ENCODE data around the gene SOS2.
"Not testable (repeated sequence)": the region's sequence is repeated elsewhere in the genome, so short reads cannot be mapped to it uniquely, and the experiment has no call there.

The SOS2 gene

GRCh38 chr14:50225067-50225973, 6.1 kb downstream of the SOS2 start:
- no peak for DNase-seq

DNA sequence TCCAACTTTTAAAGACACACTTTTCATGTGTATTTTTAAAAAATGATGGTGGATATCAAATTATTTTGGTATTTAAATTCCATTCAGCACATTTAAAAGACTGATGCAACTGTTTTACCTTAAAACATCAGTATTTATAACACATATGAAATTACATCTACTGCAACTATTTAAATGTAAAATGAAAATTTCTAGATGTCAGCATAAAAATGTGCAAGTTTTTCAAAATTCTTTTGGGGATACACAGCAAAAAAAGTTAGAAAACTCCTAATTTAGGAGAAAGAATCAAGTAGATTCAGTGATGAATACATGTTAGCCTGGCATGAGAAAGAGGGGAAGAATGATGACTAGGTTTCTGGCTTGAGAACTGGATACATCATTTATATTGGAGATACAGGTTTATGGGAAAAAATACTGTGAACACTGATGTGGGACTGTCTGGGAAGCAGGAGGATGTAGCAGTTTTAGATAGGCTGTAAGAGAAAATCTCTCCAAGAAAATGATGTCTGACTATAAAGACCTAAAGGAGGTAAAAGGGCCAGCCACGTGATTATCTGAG, 9.2 kb downstream of the SOS2 start:
- DNase-seq: no peak

DNA sequence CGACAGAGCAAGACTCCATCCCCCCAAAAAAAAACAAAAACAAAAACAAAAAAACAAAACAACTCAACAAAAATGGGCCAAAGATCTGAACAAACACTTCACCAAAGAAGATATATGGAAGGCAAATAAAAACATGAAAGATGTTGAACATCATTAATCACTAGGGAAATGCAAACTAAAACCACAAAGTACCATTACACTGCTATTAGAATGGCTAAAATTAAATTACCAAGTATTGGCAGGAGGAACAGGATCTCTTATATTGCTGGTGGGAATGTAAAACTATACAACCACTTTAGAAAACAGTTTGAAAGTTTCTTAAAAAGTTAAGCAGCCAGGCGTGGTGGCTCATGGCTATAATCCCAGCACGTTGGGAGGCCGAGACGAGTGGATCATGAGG, 12.9 kb downstream of the SOS2 start:
- DNase-seq: no peak

DNA sequence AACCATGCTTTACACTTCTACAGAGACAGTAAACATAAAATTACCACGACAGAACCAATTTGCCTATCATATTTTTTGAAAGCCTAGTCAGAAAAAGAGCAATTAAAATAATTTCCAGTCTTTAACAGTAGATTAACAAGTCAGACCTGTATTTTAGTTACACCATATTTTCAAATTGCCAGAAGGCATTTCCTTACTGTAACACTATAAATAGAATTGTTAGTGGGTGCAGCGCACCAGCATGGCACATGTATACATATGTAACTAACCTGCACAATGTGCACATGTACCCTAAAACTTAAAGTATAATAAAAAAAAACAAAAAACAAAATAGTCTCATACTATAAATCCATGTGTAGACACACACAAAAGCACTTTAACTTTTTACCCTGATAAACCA, 16.0 kb downstream of the SOS2 start:
- DNase-seq: no peak

DNA sequence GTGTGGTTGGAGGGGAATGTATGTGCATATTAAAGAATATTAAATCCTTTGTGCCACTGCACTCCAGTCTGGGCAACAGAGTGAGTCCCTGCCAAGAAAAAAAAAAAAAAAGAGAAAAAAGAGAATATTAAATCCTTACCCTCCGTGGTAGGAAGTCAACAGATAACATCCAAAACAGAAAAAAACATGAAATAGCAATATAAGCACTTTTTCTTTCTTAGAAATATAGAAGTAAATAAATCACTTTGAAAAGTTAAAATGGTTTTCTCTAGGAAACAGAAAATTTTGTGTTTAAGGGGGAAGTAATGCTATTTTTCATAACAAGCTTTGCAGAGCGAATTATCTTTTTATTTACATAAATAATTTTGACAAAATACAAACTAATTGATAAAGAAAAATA, 17.6 kb downstream of the SOS2 start:
- no peak for DNase-seq

DNA sequence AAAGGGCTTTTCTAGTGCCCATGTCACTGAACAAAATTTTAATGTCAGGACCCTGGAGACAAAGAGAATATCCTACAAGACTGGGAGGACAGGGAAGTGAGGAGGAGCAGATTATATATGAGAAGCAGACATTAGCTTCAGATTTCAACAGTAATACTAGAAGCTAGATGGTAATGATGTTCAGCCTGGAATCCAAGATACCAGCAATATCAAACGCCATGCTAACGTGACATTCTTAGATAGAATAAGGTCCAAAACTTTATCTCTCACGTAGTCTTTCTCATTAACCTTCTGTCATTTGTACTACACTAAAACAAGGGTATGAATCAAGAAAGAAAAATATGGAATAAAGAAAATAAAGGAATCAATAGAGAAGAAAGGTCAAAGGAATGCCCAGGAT, 18.7 kb downstream of the SOS2 start:
- no peak for DNase-seq

- DNase-seq: no peak
These were observed 21.3 kb downstream of the SOS2 start for GRCh38 chr14:50210074-50210473.

DNA sequence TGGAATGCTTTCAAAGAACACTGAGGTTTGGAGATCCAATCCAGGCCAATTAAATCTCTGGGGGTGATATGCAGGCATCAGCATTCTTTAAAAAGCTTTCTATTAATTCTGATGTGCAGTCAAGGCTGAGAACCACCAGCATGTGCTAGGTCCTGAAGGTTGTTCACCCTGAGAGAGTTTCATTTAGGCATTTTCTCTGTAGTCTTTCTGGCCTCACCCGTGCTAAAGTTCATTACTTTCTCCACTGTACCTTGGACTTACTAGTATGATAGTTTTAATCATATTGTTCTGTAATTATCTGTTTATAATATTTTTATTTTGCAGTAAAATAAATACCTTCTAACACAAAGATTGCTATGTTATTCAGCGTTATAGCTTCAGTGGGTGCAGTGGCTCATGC, 32.9 kb downstream of the SOS2 start:
- DNase-seq: no peak

DNA sequence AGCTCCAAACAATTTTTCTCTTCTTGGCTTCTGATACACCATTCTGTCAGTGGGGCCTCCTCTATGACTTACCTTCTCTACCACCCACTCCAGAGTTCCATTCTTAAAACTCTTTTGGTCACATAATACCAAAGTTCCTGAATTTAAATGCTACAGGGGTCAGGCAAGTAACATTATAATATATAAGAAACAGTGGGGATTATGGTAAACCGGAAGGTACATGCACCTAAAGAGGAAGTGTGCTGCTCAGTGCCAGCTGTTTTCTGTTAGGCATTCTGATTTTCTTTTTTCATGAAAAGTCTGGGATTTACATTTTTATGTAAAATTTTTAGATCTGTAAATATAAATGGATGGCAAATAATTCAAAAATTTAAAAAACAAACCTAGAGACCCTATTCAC, 39.9 kb downstream of the SOS2 start:
- no peak for DNase-seq

DNA sequence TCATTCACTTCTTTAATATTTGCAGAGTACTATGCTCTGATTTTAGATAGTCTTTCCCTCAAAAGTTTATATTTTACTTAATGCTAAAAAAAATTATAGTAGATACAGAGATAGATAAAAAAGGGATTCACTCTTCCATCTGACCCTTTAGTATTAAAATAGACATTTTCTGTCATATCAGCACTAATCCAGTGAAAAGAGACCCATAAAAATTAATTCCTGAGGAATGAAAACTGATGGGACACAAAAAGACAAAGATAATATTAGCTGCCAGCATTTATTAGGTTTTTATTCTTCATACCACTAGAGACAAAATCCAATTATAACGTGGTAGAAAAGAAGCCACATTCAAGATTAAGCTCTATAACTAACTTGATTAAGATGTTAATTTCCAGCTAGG, 45.3 kb downstream of the SOS2 start:
- DNase-seq: no peak

- DNase-seq: no peak
These were observed 57.5 kb downstream of the SOS2 start for GRCh38 chr14:50173891-50174290.

GRCh38 chr14:50171895-50172294, 59.5 kb downstream of the SOS2 start:
- no peak for DNase-seq

GRCh38 chr14:50167381-50167780, 64.0 kb downstream of the SOS2 start:
- not testable (repeated sequence) for DNase-seq

- no peak for DNase-seq
These were observed 75.3 kb downstream of the SOS2 start for GRCh38 chr14:50156111-50156510.

GRCh38 chr14:50148799-50149198, 82.6 kb downstream of the SOS2 start:
- DNase-seq: no peak

GRCh38 chr14:50139192-50139591, 92.2 kb downstream of the SOS2 start:
- DNase-seq: no peak

DNA sequence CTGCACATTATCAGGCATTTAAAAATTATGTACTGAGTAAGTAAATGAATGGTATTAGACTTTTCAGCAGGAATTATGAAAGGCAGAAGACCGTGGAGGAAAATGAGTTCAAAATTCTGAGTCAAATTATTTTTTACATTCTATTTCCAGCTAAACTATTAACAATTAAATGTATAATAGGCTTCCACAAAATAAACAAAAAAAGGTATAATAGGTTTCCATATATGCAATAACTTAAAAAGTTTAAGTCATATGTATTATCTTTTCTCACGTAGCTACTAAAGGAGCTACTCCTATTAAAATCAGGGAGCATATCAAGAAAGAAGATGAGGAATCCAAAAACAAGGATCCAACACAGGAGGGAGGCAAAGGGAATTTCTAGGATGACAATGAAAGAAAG, 103.6 kb downstream of the SOS2 start:
- DNase-seq: no peak

GRCh38 chr14:50123062-50123461, 108.3 kb downstream of the SOS2 start:
- DNase-seq: peak; percentile 81

- no peak for DNase-seq
These were observed 109.1 kb downstream of the SOS2 start for GRCh38 chr14:50122291-50122690.

DNA sequence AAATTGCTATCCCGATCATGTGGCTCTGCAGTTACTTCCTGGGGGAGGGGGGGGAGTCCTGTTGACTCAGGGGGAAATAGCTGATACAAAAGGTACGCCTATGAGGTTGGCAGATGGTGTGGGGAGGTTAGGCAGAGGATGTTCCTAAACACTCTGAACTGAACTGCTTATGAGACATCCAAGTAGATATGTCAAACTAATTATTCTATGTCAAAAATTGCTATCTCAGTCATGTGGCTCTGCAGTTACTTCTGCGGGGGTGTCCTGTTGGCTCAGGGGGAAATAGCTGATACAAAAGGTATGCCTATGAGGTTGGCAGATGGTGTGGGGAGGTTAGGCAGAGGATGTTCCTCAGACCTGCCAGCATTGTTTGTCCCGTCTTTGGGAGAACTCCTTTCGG, 109.9 kb downstream of the SOS2 start:
- no peak for DNase-seq

DNA sequence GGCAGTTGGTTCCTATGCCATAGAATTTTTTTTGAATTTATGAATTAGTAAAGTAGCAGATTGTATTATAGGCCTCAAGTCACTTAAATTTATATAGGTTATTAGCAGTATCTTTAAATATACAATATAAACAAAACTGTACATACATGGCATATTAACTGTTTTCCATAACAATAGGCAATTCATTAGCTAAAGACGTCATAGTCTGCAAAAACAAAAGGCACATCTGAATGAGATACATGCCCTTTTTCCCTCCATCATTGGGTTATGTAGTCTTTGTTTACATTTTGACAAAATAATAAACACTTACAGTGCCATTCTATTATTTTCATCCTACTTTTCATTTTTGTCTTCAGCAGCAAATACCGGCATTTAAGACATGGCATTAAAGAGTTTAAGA, 113.9 kb downstream of the SOS2 start:
- DNase-seq: no peak

- peak; percentile 31 for DNase-seq
These were observed 114.4 kb downstream of the SOS2 start for GRCh38 chr14:50116966-50117365.

GRCh38 chr14:50116181-50116956, 115.0 kb downstream of the SOS2 start, which contains the start of gene VCPKMT:
Gene VCPKMT, minus strand, starts transcription at chr14:50116572. Its CDS starts 20 bp downstream, at chr14:50116552.
- DNase-seq: peak; percentile 92
